ENCODE results near the gene PRIMPOL. TPM values are rescaled to one million over a fixed set of nuclear protein-coding genes. Genes with fewer than 3 reads are reported as not detected.

The PRIMPOL gene
- total RNA-seq, 1 donor from 2014 or later = 49.3 TPM

GRCh38 chr4:184662236-184662635 is 12.7 kb downstream of the PRIMPOL start:
- DNase-seq (ENCODE audit: low spot score in 2 of 2) (no peak), FAIRE-seq (no peak)

- DNase-seq (ENCODE audit: low spot score in 2 of 2) (no peak), FAIRE-seq (no peak)
Observed at GRCh38 chr4:184664445-184665210, 15.1 kb downstream of the PRIMPOL start.

GRCh38 chr4:184666670-184667069 is 17.1 kb downstream of the PRIMPOL start:
- no peak for FAIRE-seq
- no peak for DNase-seq (ENCODE audit: low spot score in 2 of 2)

GRCh38 chr4:184668096-184668495 is 18.6 kb downstream of the PRIMPOL start:
- no peak for FAIRE-seq
- DNase-seq (ENCODE audit: low spot score in 2 of 2) = no peak

- FAIRE-seq = no peak
- DNase-seq (ENCODE audit: low spot score in 2 of 2) = no peak
Observed at GRCh38 chr4:184668511-184669114, 19.1 kb downstream of the PRIMPOL start.

- DNase-seq (ENCODE audit: low spot score in 2 of 2) = no peak
- FAIRE-seq = no peak
Observed at GRCh38 chr4:184669251-184669650, 19.7 kb downstream of the PRIMPOL start.

- FAIRE-seq (no peak), DNase-seq (ENCODE audit: low spot score in 2 of 2) (no peak)
Observed at GRCh38 chr4:184671101-184671500, 21.6 kb downstream of the PRIMPOL start.

- DNase-seq (ENCODE audit: low spot score in 2 of 2) (no peak), FAIRE-seq (no peak)
Observed at GRCh38 chr4:184672741-184673140, 23.2 kb downstream of the PRIMPOL start.

GRCh38 chr4:184674011-184674410 is 24.5 kb downstream of the PRIMPOL start:
- DNase-seq (ENCODE audit: low spot score in 2 of 2) (no peak), FAIRE-seq (no peak)

GRCh38 chr4:184675018-184675417 is 25.5 kb downstream of the PRIMPOL start:
- DNase-seq (ENCODE audit: low spot score in 2 of 2) (no peak), FAIRE-seq (no peak)

- FAIRE-seq = no peak
- no peak for DNase-seq (ENCODE audit: low spot score in 2 of 2)
Observed at GRCh38 chr4:184675821-184676492, 26.4 kb downstream of the PRIMPOL start.

GRCh38 chr4:184680698-184681097 is 31.2 kb downstream of the PRIMPOL start:
- no peak for FAIRE-seq
- DNase-seq (ENCODE audit: low spot score in 2 of 2) = no peak

GRCh38 chr4:184681916-184682315 is 32.4 kb downstream of the PRIMPOL start:
- DNase-seq (ENCODE audit: low spot score in 2 of 2) (no peak), FAIRE-seq (no peak)

- no peak for FAIRE-seq
Observed at GRCh38 chr4:184684491-184685189, 35.1 kb downstream of the PRIMPOL start.

GRCh38 chr4:184688005-184688404 is 38.5 kb downstream of the PRIMPOL start:
- DNase-seq (ENCODE audit: low spot score in 2 of 2) (no peak), FAIRE-seq (no peak)

More at GRCh38 chr4:184684491-184685189, 35.1 kb downstream of the PRIMPOL start:
- no peak for DNase-seq (ENCODE audit: low spot score in 2 of 2)

GRCh38 chr4:184688447-184688846 is 38.9 kb downstream of the PRIMPOL start:
- no peak for FAIRE-seq
- no peak for DNase-seq (ENCODE audit: low spot score in 2 of 2)

- no peak for DNase-seq (ENCODE audit: low spot score in 2 of 2)
- no peak for FAIRE-seq
Observed at GRCh38 chr4:184689681-184690080, 40.1 kb downstream of the PRIMPOL start.

GRCh38 chr4:184693056-184693455 is 43.5 kb downstream of the PRIMPOL start:
- no peak for FAIRE-seq
- DNase-seq (ENCODE audit: low spot score in 2 of 2) = no peak

- no peak for DNase-seq (ENCODE audit: low spot score in 2 of 2)
- FAIRE-seq = no peak
Observed at GRCh38 chr4:184694412-184694956, 44.9 kb downstream of the PRIMPOL start.

GRCh38 chr4:184695178-184695896 is 45.8 kb downstream of the PRIMPOL start:
- FAIRE-seq (no peak), DNase-seq (ENCODE audit: low spot score in 2 of 2) (no peak)

Measured in frontal cortex (tissue), 4 donors.